HG03432 (cell line): Measurements from ENCODE around the gene AP5S1.

Experiments
- ATAC-seq: cut with Tn5 transposase; IDR thresholded peaks from one replicate; pipeline ENCODE4 v1.9.1; 2021; ENCODE audit warnings: mild to moderate bottlenecking, moderate library complexity; ENCODE audit not compliant: unreplicated experiment

The AP5S1 gene

DNA sequence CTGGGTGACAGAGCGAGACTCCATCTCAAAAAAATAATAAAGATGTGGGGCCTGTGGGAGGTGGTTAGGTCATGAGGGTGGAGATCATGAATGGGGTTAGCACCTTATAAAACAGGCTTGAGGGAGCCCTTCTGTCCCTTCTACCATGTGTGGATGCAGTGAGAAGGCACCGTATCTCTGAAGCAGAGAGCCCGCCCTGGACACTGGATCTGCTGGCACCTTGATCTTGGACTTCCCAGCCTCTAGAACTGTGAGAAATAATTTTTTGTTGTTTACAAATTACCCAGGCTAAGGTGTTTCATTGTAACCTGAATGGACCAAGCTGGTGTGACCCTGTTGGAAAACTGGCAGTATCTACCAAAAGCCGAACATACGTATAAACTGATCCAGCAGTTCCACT lies 53.2 kb downstream of the AP5S1 start:
- ATAC-seq: no peak

DNA sequence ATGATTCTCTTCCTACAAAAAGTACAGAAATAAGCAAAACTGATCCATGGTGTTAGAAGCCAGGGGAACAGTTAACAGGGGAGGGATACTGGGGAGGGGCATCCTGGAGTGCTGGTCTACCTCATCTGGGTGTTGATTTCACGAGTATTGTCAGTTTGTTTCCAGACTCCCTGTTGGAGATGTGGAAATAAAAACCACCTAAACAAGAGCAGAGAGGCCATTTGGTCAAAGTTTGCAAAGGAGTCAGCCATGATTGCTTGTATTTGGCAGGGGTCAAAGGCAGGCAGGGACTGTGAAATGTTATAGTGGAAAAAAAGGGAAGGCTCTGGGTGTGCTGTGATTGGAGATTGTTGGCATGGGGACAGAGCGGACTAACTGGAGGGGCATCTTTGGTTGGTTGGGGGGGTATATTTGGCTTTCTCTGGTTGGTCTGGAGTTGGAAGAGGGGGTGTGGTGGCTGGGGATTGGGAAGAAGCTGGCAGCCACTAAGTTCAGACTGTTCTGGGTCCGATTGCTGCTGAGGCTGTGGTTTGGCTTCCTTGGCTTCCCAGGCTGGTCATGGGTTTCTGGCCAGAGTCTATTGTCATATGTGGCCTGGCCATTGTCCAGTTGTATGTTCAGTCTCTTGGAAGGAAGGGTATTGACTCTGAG lies 54.0 kb downstream of the AP5S1 start:
- ATAC-seq: no peak

DNA sequence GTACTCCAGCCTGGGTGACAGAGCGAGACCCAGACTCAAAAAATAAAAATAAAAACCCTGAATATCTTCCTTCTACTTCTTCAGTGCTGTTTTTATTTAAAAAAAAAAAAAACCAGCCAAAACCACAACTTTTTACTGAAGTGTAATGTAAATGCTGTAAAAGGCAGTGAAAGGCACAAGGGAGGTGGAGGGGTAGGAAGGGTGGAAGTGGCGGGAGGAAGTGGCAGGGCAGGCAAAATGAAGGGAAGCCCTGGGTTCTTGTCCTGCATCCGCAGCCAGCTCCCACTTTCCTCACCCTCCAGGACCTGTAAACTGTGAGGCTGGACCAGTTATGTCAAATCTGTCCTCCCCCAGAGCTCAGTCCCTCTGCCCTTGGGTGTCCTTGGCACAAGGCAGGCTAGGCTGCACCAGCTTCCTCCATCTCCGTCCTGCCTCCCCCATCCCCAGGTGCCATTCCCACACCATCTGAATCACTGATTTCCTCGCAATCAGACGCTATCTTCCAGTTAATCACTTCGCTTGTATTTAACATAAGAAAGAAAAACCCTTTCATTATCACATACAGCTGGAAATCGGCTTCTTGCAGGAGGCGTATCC lies 55.1 kb downstream of the AP5S1 start:
- ATAC-seq: no peak

GRCh38 chr20:3876000-3876399 lies 55.7 kb downstream of the AP5S1 start:
- no peak for ATAC-seq

DNA sequence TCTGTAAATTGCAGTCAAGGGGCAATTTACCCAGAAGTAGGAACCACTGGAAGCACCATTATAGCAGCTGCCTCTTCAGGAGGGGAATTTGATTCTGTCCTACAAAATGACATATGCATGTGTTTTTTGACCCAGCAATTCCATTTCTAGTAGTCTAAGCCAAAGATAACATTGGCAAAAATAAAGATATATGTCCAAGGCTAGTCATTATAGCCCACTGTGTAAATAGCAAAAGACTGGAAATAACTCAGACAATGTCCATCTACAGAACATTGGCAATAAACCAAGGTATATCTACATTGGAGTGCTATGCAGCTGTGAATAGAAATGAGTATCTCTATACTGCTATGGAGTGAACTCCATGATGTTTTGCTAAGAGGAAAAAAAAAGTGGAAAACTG lies 56.3 kb downstream of the AP5S1 start:
- no peak for ATAC-seq
